ENCODE measurements around the gene SMAD1. TPM values are rescaled to one million over a fixed set of nuclear protein-coding genes. Genes with fewer than 3 reads are reported as not detected.
A peak's percentile ranks its signal among the peaks of the same experiment; 100 is the strongest.

The SMAD1 gene
- total and polyA plus RNA-seq, 2 of the 4 experiments (the other 2 are of a cell fraction): 11.6 to 17.6 TPM

GRCh38 chr4:145523117-145523516, 41.5 kb downstream of the SMAD1 start:
- Histone ChIP-seq H4K91ac (ENCODE audit: insufficient read depth, low read depth, low read length) (no peak overlapping the region), H2AK9ac (replicated peaks; ENCODE audit: low read depth, low read length, poor library complexity) (no peak overlapping the region), H3K14ac (replicated peaks; ENCODE audit: low read depth, low read length) (no peak overlapping the region), H3K9ac (ENCODE audit: low read depth, low read length) (no peak overlapping the region), H3K27me3 (ENCODE audit: control insufficient read depth, insufficient read depth, low read length) (no peaks in the 10 kb centered on the region), H3K4me2 (ENCODE audit: low read depth, low read length) (no peak overlapping the region), H3K23ac (ENCODE audit: low read depth, low read length) (no peak overlapping the region), H3K4me1 (ENCODE audit: control insufficient read depth, insufficient read depth, low read length) (peaks cover 3% of the 10 kb centered on the region; the same call in 1 of the 2 replicates), H3K9me1 (ENCODE audit: insufficient read depth, low read length) (no peaks in the 10 kb centered on the region; the same call in 1 of the 2 replicates), H3K4me3 (ENCODE audit: insufficient read depth, low read depth, low read length) (no peak overlapping the region), H4K5ac (ENCODE audit: low read depth, low read length) (no peak overlapping the region), H2AK5ac (ENCODE audit: low read depth, low read length) (no peak overlapping the region), H3K18ac (ENCODE audit: low read depth, low read length) (no peak overlapping the region), H4K8ac (ENCODE audit: low read depth in 2 of 2, low read length in 2 of 2) (no peak overlapping the region), H3K36me3 (ENCODE audit: control insufficient read depth, insufficient read depth, low read length) (no peaks in the 10 kb centered on the region), H3K9me3 (ENCODE audit: control insufficient read depth, insufficient read depth, low read length) (no peaks in the 10 kb centered on the region), H2BK120ac (ENCODE audit: low read depth, low read length) (no peak overlapping the region), H4K20me1 (ENCODE audit: insufficient read depth, low read length) (no peaks in the 10 kb centered on the region), H2AFZ (replicated peaks; ENCODE audit: low read length, poor library complexity) (no peak overlapping the region), H3K79me1 (ENCODE audit: low read depth in 1 of 2, low read length in 2 of 2) (peaks cover 7 to 11% of the 10 kb centered on the region in 2 experiments; a peak in 2 of 4 replicates), H2BK20ac (ENCODE audit: low read depth, low read length) (no peak overlapping the region), H2BK15ac (ENCODE audit: low read depth, low read length) (no peak overlapping the region), H3K56ac (ENCODE audit: extremely low read depth, insufficient read depth, low read length) (no peak overlapping the region), H2BK5ac (ENCODE audit: low read depth, low read length, poor library complexity, severe bottlenecking) (no peak overlapping the region), H3K4ac (ENCODE audit: low read depth, low read length) (no peak overlapping the region), H3K27ac (ENCODE audit: insufficient read depth, low read length) (no peak overlapping the region)
- ChIA-PET POLR2A (ENCODE audit: unreplicated experiment) (no interaction called here), CTCF (no interaction called here)
- in situ Hi-C loops (cut with MboI; ENCODE audit: low sequenced_read_pairs): no loop called here
- no TSS peak for BruUV-seq (replicated peaks)
- ATAC-seq (ENCODE audit: low read depth) (no peak), DNase-seq (peak; percentile 56)
- intact Hi-C loops (cut with micrococcal nuclease): no loop called here
- dilution Hi-C loops (cut with HindIII; ENCODE audit: low sequenced_read_pairs, unreplicated experiment): no loop called here
- WGBS, 2 experiments (ENCODE audit: extremely low coverage in 2 of 2, insufficient read length in 1 of 2): no CpG with 5 or more reads among the region's 2 CpGs
- TF ChIP-seq ELK1 (IDR thresholded peaks at IDR 0.05; ENCODE audit: borderline replicate concordance, low read depth, low read length) (no peak), BHLHE40 (IDR thresholded peaks at IDR 0.05; ENCODE audit: low read depth, low read length) (no peak), FOS (IDR thresholded peaks at IDR 0.05; ENCODE audit: low read depth, low read length) (no peak), SMC3 (IDR thresholded peaks at IDR 0.05; ENCODE audit: low read depth, low read length) (no peak), CHD1 (IDR thresholded peaks at IDR 0.05; ENCODE audit: low read depth, low read length) (no peak), NFE2L2 (IDR thresholded peaks at IDR 0.05; ENCODE audit: low read depth, low read length) (peak; percentile 32; the same call in 1 of the 2 replicates), RAD21 (IDR thresholded peaks at IDR 0.05; ENCODE audit: low read length) (no peak), RFX5 (IDR thresholded peaks at IDR 0.05; ENCODE audit: low read depth, low read length) (no peak), MXI1 (IDR thresholded peaks at IDR 0.05; ENCODE audit: borderline replicate concordance, low read depth, low read length) (no peak), MAZ (IDR thresholded peaks at IDR 0.05; ENCODE audit: borderline replicate concordance, low read depth, low read length) (no peak), CTCF (conservative IDR thresholded peaks at IDR 0.05; ENCODE audit: low read depth, low read length) (no peak), MAFK (IDR thresholded peaks at IDR 0.05; ENCODE audit: low read depth, low read length) (no peak), USF2 (IDR thresholded peaks at IDR 0.05; ENCODE audit: low read depth, low read length) (no peak), CEBPB (IDR thresholded peaks at IDR 0.05; ENCODE audit: low read depth, low read length) (peak; percentile 72), RCOR1 (IDR thresholded peaks at IDR 0.05; ENCODE audit: insufficient replicate concordance, low read length) (no peak)
